NCI-H2196 (cell line): ENCODE measurements around the gene TCEA3.

Experiments
- DNase-seq: peaks from one replicate; lab custom pipeline; 2025; ENCODE audit not compliant: unreplicated experiment; lab: John Stamatoyannopoulos, UW

The TCEA3 gene

GRCh38 chr1:23341931-23342692 is 82.4 kb downstream of the TCEA3 start:
- DNase-seq: no peak

GRCh38 chr1:23339632-23340031 is 84.9 kb downstream of the TCEA3 start:
- DNase-seq: no peak

- DNase-seq: no peak
Measured at GRCh38 chr1:23337869-23338268, 86.7 kb downstream of the TCEA3 start.

- no peak for DNase-seq
Measured at GRCh38 chr1:23331713-23332112, 92.8 kb downstream of the TCEA3 start.
